HG03565 (cell line): ENCODE measurements around the gene GORASP2.

Source experiments
- ATAC-seq: cut with Tn5 transposase; IDR thresholded peaks from one replicate; pipeline ENCODE4 v1.9.1; 2021; ENCODE audit warnings: mild to moderate bottlenecking, moderate library complexity; ENCODE audit not compliant: unreplicated experiment

Gene GORASP2

GRCh38 chr2:170963386-170963785 lies 34.3 kb downstream of the GORASP2 start:
- no peak for ATAC-seq

GRCh38 chr2:170965446-170966225 lies 36.6 kb downstream of the GORASP2 start:
- no peak for ATAC-seq

GRCh38 chr2:170966648-170967396 lies 37.8 kb downstream of the GORASP2 start:
- ATAC-seq = no peak

DNA sequence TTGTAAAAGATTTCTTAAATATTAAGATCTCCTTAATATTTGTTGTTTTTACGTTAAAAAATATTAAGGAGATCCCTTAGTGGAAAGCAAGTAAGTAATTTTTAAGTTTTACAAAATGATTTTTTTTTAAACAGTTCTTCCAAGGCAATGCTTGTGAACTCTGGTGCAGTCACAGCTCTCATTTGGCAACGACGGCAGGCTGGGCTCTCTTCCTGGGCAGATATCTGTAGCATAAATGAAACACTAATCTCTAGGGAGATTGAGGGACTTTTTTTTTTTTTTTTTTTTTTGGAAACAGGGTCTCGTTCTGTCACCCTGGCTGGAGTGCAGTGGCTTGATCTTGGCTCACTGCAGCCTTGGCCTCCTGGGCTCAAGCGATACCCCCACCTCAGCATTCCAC lies 38.5 kb downstream of the GORASP2 start:
- ATAC-seq = no peak

DNA sequence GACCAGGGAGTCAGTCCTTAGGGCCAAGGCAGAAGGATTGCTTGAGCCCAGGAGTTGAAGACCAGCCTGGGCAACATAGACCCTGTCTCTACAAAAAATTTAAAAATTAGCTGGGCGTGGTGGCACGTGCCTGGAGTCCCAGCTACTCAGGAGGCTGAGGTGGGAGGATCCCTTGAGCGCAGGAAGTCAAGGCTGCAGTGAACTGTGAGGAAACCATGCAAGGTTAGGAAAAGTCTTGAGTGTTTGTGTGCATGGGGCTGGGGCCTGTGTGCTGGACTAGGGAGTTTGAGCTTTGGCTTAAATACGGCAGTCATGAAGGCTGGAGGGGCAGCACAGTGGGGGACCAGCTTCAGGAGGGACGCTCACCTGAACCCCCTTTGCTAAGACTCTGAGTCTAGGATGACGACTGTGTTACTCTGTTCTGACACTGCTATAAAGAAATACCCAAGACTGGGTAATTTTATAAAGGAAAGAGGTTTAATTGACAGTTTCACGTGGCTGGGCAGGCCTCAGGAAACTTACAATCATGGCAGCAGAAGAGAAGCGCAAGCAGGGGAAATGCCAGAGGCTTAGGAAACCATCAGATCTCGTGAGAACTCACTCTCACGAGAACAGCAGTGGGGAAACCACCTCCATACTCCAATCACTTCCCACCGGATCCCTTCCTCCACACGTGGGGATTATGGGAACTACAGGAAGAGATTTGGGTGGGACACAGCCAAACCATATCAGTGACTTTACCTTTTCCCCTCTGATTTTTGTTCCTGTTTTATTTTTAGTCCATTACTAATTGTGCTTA lies 39.4 kb downstream of the GORASP2 start:
- no peak for ATAC-seq

- no peak for ATAC-seq
Measured at GRCh38 chr2:170969030-170969429, 40.0 kb downstream of the GORASP2 start.

DNA sequence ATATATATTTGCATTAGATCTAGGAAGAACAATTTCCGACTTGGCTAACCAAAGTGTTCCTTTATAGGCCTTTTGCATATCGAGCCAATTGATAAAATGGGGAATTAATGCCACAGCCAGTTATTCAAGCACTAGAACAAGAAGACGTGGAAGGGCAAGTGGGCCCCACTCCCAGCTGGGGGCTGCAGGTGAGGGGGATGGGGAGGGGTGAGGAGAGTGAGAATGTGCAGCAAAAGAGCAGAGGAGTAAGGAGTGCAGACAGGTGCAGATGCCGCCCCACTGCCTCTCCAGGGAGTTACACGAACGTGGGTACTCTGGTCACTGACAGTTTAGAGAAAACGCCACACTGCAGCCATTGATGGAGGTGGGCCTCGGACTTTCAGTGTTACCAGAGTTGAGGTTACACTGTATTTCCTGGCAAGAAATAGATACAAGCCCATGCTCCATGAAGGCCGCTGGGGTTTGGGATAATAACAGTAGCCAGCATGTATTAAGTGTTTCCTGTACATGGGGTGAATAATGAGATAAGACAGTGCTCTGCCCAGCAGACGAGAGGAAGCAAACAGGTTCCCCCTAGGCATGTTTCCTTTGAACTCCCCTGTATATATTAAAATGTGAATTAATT lies 40.9 kb downstream of the GORASP2 start:
- ATAC-seq = no peak

DNA sequence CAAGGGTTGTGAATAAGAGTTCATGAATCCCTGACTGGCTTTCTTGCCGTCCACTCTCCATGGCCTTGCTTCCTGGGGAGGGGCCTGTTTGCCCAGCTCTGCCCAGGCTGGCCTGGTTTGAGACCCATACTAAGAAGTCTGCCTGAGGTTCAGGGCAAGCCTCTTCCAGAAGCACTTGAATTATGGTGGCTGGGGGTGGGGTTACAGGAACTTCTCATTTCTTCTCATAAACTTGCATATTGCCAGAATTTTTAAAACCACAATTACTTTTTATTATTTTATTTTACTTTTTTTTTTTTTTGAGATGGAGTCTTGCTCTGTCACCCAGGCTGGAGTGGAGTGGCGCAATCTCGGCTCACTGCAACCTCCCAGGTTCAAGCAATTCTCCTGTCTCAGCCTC lies 42.0 kb downstream of the GORASP2 start:
- no peak for ATAC-seq

DNA sequence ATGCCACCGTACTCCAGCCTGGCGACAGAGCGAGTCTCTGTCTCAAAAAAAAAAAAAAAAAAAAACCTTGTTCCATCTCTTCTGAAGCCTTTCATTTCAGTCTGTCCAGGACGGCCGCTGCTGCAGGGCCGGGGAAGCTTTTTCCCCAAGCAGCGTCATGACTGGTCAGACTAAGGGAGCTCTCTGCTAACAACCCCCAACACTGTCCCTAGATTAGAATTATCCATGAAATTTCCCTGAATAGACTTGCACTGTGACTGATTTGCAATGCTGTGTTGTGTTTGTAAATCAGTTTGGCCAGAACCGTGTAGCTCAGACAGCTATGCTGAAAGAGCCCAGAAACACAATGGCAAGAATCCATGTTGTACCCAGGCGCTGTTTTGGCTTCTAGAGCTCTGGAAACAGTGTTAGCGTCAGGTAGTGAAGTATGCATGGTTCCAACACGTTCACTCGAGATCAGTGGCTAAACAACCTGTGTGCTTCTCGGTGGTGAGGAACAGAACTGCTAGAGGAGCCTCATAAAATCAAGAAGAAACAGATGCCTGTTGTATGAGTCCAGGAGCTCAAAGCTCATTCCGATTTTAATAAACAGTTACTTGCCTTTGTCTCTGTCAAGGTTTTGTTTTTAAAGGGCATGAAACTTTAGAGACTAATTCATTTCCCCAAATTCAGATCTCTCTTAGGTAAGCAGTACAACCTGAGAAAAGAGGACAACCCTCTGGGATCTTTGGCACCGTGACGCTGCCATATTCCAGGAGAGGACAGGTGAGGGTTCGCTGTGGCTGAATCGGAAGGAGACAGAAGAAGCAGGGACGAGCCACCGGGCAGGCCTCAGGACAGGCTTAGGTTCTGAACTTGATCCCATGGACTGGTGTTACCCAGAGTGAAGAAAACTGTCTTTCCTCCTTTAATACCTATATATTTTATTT lies 43.5 kb downstream of the GORASP2 start:
- no peak for ATAC-seq

- no peak for ATAC-seq
Measured at GRCh38 chr2:170973225-170973491, 44.1 kb downstream of the GORASP2 start.

DNA sequence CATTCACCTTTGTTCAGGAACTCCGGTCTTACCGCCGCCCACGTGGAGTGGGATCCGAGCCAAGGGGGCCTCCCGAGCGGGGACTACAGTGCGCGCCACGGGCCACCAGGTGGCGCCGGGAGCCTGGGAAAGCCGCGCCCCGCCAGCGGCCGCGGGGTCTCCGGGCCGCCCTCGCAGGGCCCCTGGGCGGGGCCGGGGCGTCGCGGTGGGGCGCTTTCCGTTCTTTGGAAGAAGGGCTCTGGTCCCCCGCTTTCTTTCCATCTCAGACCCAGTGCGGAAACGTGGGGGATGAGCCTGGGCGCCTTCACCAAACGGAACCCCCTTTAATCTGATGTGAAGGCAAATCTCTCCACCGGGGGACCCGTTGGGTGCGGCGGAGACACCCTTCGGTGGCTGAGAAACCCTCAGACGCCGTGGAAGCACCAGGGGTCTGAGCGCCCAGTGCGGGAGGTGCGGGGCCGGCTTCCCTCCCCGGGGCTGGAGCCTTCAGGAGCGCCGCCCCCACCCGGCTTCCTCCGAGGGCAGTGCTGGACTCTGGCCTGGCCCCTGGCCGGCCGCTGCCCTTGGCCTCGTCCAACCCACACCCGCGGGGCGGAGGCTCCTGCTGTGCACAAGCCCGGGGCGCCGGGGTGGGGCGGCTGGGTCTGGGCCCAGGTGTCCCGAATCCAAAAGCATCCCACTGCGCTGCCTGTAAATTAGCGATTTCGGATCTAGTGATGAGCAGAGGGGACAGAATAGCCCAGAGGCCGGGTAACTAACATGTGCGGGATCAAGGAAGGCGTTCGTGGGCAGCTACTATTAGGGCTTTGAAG lies 44.6 kb downstream of the GORASP2 start:
- ATAC-seq = peak; percentile 93

GRCh38 chr2:170974304-170974993 lies 45.4 kb downstream of the GORASP2 start:
- no peak for ATAC-seq

DNA sequence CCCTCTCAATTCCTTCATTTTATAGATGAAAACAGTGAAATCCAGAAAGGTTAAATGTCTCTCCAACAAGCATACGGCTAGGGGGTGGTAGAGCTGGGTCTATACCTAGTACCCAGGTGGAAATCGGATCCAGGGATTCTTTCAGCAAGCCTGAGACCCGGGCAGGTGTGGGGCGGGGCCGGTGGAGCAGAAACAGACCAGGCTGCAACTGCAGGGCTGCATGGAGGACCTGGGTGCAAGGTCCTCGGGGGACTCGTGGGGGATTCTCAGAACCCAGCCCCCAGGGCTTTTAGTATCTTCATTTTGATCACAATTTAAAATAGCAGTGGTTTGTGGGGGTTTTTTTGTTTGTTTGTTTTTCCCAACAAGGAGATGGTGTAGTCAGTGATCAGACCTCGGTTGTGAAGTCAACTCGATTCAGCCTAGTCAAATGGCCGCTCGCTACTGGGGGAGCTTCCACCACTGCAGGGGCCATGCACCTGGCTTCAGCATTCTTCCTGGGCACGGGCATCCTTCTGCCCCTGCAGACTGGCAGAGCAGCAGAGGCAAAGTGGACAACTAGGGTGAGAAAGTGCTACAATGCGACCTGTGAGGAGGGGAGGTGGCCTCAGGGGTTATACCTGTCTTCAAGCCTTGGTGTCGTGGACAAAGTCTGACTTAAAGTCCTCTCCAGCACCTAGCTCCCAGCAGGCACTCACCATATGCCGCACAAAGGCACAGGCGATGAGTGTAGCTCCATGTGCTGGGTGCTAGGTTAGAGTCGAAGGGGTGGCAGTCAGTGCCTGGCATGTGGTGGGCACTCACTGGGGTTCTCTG lies 46.3 kb downstream of the GORASP2 start:
- no peak for ATAC-seq

- no peak for ATAC-seq
Measured at GRCh38 chr2:170975943-170976270, 46.9 kb downstream of the GORASP2 start.

DNA sequence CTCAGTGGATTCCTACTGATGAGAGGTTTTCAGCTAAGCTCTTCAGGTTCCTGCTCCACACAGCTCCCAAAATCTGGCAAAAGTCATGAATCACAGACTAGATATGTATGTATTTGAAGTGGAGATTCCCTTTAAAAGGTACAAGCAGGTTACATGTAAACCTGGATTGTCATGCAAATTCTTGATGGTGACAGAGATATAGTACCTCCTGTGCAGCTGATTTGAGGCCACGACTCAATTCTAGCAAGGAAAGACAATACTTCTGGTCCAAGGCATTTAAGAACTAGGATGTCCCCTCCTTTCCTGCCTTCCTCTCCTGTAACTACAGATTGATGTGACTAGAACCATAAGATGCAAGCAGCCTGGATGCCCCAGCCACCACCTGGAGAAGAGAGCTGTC lies 55.0 kb downstream of the GORASP2 start:
- ATAC-seq = no peak

GRCh38 chr2:170985407-170985806 lies 56.4 kb downstream of the GORASP2 start:
- ATAC-seq = no peak

- no peak for ATAC-seq
Measured at GRCh38 chr2:170986566-170987258, 57.7 kb downstream of the GORASP2 start.
